Neural cell (in vitro differentiated cells): ENCODE data around the gene EIF2S2. TPM values are rescaled to one million over a fixed set of nuclear protein-coding genes. Genes with fewer than 3 reads are reported as not detected.
A peak's percentile ranks its signal among the peaks of the same experiment; 100 is the strongest.

Experiments
- H2AFZ ChIP-seq: fragments of 200-600, 300-800 bp; sonication (generic), shearing (Covaris generic); 2 replicates; pipeline ENCODE4 v1.6.0; 2014; ENCODE audit warnings: low read depth, mild to moderate bottlenecking, antibody characterized with exemption, low read length, moderate library complexity
- H3F3A ChIP-seq: fragments of 200-600 bp; shearing (Covaris generic); 2 replicates; pipeline ENCODE4 v1.6.1; 2016; ENCODE audit warnings: mild to moderate bottlenecking, moderate library complexity, mixed read lengths, antibody characterized with exemption, low read length; ENCODE audit not compliant: insufficient read depth, poor library complexity, severe bottlenecking
- H3K27ac ChIP-seq: fragments of 200-600, 300-800 bp; sonication (generic), shearing (Covaris generic); 2 replicates; pipeline ENCODE4 v1.5.1; 2014; ENCODE audit warnings: mild to moderate bottlenecking, low read length, moderate library complexity
- H3K27me3 ChIP-seq: fragments of 300-800, 200-600 bp; sonication (generic), shearing (Covaris generic); 2 replicates; pipeline ENCODE4 v1.6.0; 2014; ENCODE audit warnings: mild to moderate bottlenecking, low read depth, low read length, moderate library complexity; ENCODE audit not compliant: insufficient read depth
- H3K36me3 ChIP-seq: fragments of 300-800, 200-600 bp; sonication (generic), shearing (Covaris generic); 2 replicates; pipeline ENCODE4 v1.5.1; 2014; ENCODE audit warnings: mild to moderate bottlenecking, antibody characterized with exemption, low read length, moderate library complexity; ENCODE audit not compliant: insufficient read depth
- H3K4me2 ChIP-seq: fragments of 300-800, 200-600 bp; sonication (generic), shearing (Covaris generic); 2 replicates; pipeline ENCODE4 v1.6.0; 2014; ENCODE audit warnings: mild to moderate bottlenecking, low read length
- H3K4me3 ChIP-seq: fragments of 300-800, 200-600 bp; sonication (generic), shearing (Covaris generic); 2 replicates; pipeline ENCODE4 v1.5.1; 2014; ENCODE audit warnings: mild to moderate bottlenecking, low read length, moderate library complexity
- H3K79me2 ChIP-seq: fragments of 200-600 bp; shearing (Covaris generic); replicated peaks from 2 replicates; pipeline ENCODE4 v1.6.0; 2014; ENCODE audit warnings: mild to moderate bottlenecking, low read length, moderate library complexity; ENCODE audit not compliant: insufficient read depth
- H3K9ac ChIP-seq: fragments of 300-800, 200-600 bp; sonication (generic), shearing (Covaris generic); 2 replicates; pipeline ENCODE4 v1.6.1; 2016; ENCODE audit warnings: mild to moderate bottlenecking, low read length, mixed read lengths
- H3K9me2 ChIP-seq: fragments of 200-600 bp; shearing (Covaris generic); 2 replicates; pipeline ENCODE4 v1.6.1; 2016; ENCODE audit warnings: mild to moderate bottlenecking, low read length, mixed read lengths; ENCODE audit not compliant: insufficient read depth
- H3K9me3 ChIP-seq: fragments of 200-600, 300-800 bp; sonication (generic), shearing (Covaris generic); 2 replicates; pipeline ENCODE4 v1.6.1; 2016; ENCODE audit warnings: mild to moderate bottlenecking, mixed run types, low read length, moderate library complexity, mixed read lengths
- H4K20me1 ChIP-seq: fragments of 200-600 bp; shearing (Covaris generic); 2 replicates; pipeline ENCODE4 v1.6.1; 2016; ENCODE audit warnings: mild to moderate bottlenecking, mixed run types; ENCODE audit not compliant: insufficient read depth
- EP300 ChIP-seq: fragments of 450-650 bp; conservative IDR thresholded peaks from 2 replicates; pipeline ENCODE4 v1.6.1; 2014; ENCODE audit warnings: antibody characterized with exemption, mild to moderate bottlenecking, moderate library complexity; ENCODE audit not compliant: poor library complexity, severe bottlenecking
- EZH2 ChIP-seq: fragments of 200-600, 300-800 bp; shearing (Covaris generic), sonication (generic); IDR thresholded peaks from 2 replicates; pipeline ENCODE4 v1.6.1; 2014; ENCODE audit warnings: antibody characterized with exemption, low read length, borderline replicate concordance, mild to moderate bottlenecking; ENCODE audit not compliant: insufficient read depth, poor library complexity, severe bottlenecking
- MXI1 ChIP-seq: fragments of 450-650 bp; conservative IDR thresholded peaks from 2 replicates; pipeline ENCODE4 v1.6.1; 2014; ENCODE audit warnings: antibody characterized with exemption, mild to moderate bottlenecking; ENCODE audit not compliant: poor library complexity, severe bottlenecking
- POLR2AphosphoS5 ChIP-seq: IDR thresholded peaks from 2 replicates; pipeline ENCODE4 v1.6.1; 2012
- RAD21 ChIP-seq: fragments of 450-650 bp; conservative IDR thresholded peaks from 2 replicates; pipeline ENCODE4 v1.6.1; 2014; ENCODE audit warnings: antibody characterized with exemption, mild to moderate bottlenecking, moderate library complexity
- REST ChIP-seq: IDR thresholded peaks from 2 replicates; pipeline ENCODE4 v1.6.1; 2012; ENCODE audit warnings: borderline replicate concordance
- SMC3 ChIP-seq: fragments of 450-650 bp; conservative IDR thresholded peaks from 2 replicates; pipeline ENCODE4 v1.6.1; 2014; ENCODE audit warnings: antibody characterized with exemption, mild to moderate bottlenecking, moderate library complexity; ENCODE audit not compliant: poor library complexity
- TAF1 ChIP-seq: IDR thresholded peaks from 2 replicates; pipeline ENCODE4 v1.6.1; 2012; ENCODE audit warnings: low read depth
- polyA plus RNA-seq: library from polyadenylated mRNA; depleted of rRNA; stranded (reverse); fragments of >200 nt; gene quantifications from 2 replicates; pipeline ENCODE4 v1.2.3, GENCODE V29; 2014
- TF ChIP-seq, protein P1 (sequence below): fragments of 450-650 bp; IDR thresholded peaks from 2 replicates; pipeline ENCODE4 v1.5.1; 2014; ENCODE audit warnings: antibody characterized with exemption, mild to moderate bottlenecking, moderate library complexity; ENCODE audit not compliant: poor library complexity, severe bottlenecking

The EIF2S2 gene
- polyA plus RNA-seq, 1 donor from 2014 or later: 62.6 TPM

DNA sequence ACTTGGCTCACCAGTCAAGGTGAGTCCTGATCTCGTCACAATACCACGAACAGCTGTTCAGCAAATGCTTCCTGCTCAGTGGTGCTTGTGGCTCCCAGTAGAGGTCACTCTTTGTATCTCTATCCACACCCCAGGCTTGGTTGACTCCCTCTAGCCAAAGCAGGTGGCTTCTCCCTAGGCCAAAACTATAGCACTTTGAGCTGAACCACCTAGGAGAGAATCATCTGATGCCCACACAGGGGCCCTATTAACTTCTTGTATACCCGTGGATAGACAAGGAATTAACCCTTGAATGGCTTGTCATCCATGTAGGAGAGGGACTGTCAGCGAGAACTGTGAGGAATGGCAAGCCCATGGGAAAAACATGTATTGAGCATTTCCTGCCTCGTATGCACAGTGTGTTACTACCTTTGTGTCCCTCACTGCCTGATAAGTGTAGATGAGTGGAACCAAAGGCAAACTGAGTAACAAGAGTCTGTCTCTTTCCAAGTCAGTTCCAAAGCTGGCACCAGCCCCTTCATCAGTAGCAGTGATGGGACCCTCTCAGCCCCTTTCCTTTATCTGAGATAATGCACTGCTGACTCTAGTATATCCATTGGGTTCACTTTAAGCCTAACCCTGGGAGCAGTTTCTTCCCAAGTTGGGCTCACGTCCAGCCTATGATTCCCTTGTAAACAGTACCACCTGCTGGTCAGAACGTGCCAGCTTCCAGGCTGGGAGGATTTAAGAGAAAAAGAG lies 42.5 kb downstream of the EIF2S2 start:
- H3K4me2 ChIP-seq: no peak overlapping the region
- no peaks in the 10 kb centered on the region for H3K9me3 ChIP-seq
- peaks cover 3% of the 10 kb centered on the region for H3K79me2 ChIP-seq
- no peak overlapping the region for H3K27ac ChIP-seq
- H4K20me1 ChIP-seq: no peaks in the 10 kb centered on the region
- H3K9ac ChIP-seq: no peak overlapping the region
- no peak for TF ChIP-seq MXI1
- TF ChIP-seq SMC3: peak; percentile 97
- TF ChIP-seq EP300: no peak
- peak; percentile 97 for TF ChIP-seq RAD21
- TF ChIP-seq, protein P1, sequence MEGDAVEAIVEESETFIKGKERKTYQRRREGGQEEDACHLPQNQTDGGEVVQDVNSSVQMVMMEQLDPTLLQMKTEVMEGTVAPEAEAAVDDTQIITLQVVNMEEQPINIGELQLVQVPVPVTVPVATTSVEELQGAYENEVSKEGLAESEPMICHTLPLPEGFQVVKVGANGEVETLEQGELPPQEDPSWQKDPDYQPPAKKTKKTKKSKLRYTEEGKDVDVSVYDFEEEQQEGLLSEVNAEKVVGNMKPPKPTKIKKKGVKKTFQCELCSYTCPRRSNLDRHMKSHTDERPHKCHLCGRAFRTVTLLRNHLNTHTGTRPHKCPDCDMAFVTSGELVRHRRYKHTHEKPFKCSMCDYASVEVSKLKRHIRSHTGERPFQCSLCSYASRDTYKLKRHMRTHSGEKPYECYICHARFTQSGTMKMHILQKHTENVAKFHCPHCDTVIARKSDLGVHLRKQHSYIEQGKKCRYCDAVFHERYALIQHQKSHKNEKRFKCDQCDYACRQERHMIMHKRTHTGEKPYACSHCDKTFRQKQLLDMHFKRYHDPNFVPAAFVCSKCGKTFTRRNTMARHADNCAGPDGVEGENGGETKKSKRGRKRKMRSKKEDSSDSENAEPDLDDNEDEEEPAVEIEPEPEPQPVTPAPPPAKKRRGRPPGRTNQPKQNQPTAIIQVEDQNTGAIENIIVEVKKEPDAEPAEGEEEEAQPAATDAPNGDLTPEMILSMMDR: peak; percentile 94
- no peaks in the 10 kb centered on the region for H3K27me3 ChIP-seq
- H2AFZ ChIP-seq: no peak overlapping the region
- no peak overlapping the region for H3K4me3 ChIP-seq
- no peaks in the 10 kb centered on the region for H3F3A ChIP-seq
- H3K36me3 ChIP-seq: no peaks in the 10 kb centered on the region
- no peaks in the 10 kb centered on the region for H3K9me2 ChIP-seq

GRCh38 chr20:34068001-34068400 lies 44.0 kb downstream of the EIF2S2 start:
- Histone ChIP-seq H3K27ac (no peak overlapping the region), H2AFZ (no peak overlapping the region), H3K9ac (no peak overlapping the region), H3K9me3 (no peaks in the 10 kb centered on the region), H3K36me3 (no peaks in the 10 kb centered on the region), H3F3A (no peaks in the 10 kb centered on the region), H3K4me3 (no peak overlapping the region), H3K4me2 (no peak overlapping the region), H4K20me1 (no peaks in the 10 kb centered on the region), H3K9me2 (no peaks in the 10 kb centered on the region), H3K79me2 (peaks cover 3% of the 10 kb centered on the region), H3K27me3 (no peaks in the 10 kb centered on the region)
- TF ChIP-seq TAF1 (no peak), POLR2AphosphoS5 (no peak), RAD21 (no peak), REST (no peak), MXI1 (no peak), EZH2 (no peak), EP300 (no peak), SMC3 (no peak)
- TF ChIP-seq, protein P1: no peak
